ENCODE data around the gene DNAH1.

Gene DNAH1

DNA sequence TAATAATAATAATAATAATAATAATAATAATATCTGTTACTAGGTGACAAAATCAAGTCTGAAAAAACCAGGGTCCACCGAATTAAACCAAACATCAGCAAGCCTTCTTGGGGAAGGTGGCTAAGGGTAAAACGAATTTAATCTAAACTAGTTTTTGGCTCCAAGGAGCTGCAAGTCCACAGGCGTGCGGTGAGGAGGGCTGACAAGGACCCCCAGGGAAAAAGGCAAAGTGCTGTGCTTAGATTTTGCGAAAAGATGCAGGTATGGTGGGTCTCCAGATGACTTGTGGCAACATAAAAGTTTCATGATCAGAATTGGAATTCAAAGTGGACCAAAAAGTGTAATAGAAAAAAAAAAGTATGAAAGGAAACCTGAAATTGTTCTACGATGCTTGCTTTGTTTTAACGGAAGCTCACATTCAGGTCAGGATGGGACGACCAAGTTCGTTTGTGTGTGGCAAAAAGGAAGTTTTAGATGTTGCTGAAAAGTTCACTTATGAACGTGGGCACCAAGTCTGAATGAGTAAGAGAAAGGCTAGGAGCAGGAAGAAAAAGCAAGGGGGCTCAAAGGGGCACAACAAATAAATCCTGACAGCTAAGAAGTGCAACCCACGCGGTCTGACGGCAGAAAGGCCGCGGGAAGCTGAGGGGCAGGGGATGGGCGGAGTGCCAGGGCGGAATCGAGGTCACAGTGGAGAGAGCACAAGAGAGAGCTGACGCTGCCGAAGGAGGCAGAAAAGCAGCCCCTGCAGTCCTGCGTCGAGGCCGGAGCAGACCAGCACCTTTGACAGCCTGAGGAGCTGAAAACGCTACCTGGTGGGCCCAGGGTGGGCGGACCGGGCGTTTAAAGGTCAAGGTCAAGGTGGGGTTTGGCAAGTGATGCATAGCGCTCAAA, 38.8 kb upstream of the DNAH1 start:
- DNase-seq (ENCODE audit: low read depth), result no peak
- peak overlapping the region; percentile 93 for H3K4me3 ChIP-seq (ENCODE audit: control insufficient read depth, low read depth, low read length)
- TF ChIP-seq, protein P1, sequence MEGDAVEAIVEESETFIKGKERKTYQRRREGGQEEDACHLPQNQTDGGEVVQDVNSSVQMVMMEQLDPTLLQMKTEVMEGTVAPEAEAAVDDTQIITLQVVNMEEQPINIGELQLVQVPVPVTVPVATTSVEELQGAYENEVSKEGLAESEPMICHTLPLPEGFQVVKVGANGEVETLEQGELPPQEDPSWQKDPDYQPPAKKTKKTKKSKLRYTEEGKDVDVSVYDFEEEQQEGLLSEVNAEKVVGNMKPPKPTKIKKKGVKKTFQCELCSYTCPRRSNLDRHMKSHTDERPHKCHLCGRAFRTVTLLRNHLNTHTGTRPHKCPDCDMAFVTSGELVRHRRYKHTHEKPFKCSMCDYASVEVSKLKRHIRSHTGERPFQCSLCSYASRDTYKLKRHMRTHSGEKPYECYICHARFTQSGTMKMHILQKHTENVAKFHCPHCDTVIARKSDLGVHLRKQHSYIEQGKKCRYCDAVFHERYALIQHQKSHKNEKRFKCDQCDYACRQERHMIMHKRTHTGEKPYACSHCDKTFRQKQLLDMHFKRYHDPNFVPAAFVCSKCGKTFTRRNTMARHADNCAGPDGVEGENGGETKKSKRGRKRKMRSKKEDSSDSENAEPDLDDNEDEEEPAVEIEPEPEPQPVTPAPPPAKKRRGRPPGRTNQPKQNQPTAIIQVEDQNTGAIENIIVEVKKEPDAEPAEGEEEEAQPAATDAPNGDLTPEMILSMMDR (IDR thresholded peaks at IDR 0.05; ENCODE audit: control insufficient read depth, insufficient read depth, low read depth, low read length, missing control alignments), result no peak

DNA sequence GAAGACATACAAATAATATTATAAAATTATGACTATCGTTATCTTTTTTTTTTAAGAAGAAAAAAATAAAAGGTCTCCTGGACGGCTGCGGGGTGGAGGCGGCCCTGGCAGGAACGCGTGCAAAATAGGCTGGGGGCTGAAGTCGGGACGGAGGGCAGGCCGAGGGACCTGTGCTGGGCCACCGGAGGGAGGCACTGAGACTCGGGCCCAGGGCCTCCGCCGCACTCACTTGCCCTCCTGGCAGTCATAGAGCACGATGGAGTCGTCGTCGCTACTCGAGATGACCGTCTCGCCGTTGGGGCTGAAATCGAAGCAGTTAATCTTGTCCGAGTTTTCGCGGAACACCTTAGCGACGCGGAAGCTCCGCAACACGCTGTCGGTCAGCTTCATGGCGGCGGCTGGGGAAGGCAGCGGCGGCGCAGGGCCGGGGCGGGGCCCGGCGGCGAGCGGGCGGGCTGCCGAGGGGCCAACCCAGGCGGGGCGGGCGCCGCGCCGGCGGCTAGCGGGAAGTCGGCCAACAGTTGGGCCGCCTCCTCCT, 38.1 kb upstream of the DNAH1 start:
- TF ChIP-seq, protein P1 (IDR thresholded peaks at IDR 0.05; ENCODE audit: control insufficient read depth, insufficient read depth, low read depth, low read length, missing control alignments), result peak; percentile 50
- H3K4me3 ChIP-seq (ENCODE audit: control insufficient read depth, low read depth, low read length), result peak overlapping the region; percentile 93
- DNase-seq (ENCODE audit: low read depth), result no peak

DNA sequence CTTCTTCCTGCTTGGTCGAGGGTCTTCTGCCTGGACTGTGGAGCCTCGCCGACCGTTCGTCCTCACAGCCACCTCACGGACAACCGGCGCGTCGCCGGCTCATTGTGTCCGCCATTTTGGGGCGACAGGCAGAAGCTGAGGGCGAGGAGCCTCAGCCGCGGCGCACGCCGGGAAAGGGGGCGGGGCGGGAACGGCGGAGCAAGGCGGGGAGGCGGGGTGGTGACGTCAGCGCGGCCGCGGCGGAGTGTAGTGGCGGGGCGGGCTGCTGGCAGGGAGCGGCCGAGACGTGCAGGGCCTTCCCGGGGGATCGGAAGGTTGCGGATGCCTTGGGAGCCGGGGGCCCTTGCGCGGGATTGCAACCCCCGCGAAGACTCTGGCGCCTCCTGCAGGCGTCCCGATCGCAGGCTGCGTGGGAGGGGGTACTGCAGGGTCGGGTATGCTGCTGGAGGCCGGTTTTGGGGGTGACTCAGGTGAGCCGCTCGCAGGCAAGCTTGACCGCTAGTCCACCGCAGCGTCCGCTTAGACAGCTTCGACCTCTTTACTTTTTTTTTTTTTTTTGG, 37.5 kb upstream of the DNAH1 start, which contains the start of gene WDR82:
Gene WDR82, minus strand, starts transcription at position 140 of the 560 bp plus-strand sequence. CDS start 288 bp downstream, outside the sequence.
- DNase-seq (ENCODE audit: low read depth), result peak; percentile 56
- TF ChIP-seq, protein P1 (IDR thresholded peaks at IDR 0.05; ENCODE audit: control insufficient read depth, insufficient read depth, low read depth, low read length, missing control alignments), result peak; percentile 59

DNA sequence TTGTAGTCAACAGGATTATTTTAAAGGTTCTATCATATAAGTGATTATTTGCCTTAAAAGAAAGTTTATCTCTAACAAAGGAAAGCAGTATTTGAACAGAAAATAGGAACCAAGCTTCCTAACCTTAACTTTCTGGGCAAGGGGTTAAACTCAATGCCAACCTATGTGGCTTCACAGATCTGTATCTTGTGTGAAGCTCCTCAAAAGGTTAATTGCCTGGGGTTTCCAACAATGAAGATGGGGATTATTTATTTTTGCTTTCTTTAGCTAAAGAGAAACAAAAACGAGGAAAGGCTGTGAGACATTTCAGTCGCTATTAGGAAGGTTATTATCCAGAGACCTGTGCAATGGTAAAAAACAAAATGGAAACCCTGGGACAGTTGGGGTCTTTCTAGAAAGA, 36.5 kb upstream of the DNAH1 start:
- DNase-seq (ENCODE audit: low read depth), result no peak
- H3K4me3 ChIP-seq (ENCODE audit: control insufficient read depth, low read depth, low read length), result no peak overlapping the region
- TF ChIP-seq, protein P1 (IDR thresholded peaks at IDR 0.05; ENCODE audit: control insufficient read depth, insufficient read depth, low read depth, low read length, missing control alignments), result no peak

More for the DNA sequence above, 37.5 kb upstream of the DNAH1 start, which contains the start of gene WDR82:
- peak within 1 kb of the TSS; percentile 93 for H3K4me3 ChIP-seq (ENCODE audit: control insufficient read depth, low read depth, low read length)

DNA sequence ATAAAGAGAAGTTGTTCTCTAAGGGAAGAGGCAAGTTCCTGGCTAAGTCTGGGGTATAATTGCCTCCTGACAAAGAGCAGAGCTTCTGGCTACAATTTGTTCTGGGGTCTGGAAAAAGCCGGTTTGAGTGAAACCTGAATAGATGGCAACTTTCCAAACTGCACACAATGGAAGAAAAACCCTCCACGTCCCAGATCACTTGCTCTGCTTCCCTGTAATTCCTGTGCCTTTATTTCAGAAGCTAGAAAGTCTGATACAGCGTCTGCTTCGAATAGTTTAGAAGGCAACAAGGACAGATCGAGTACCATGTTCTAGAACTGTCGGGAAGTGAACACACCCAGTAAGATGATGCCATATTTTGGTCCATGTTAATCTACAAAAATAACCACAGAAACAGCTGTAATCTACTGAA, 36.1 kb upstream of the DNAH1 start:
- TF ChIP-seq, protein P1 (IDR thresholded peaks at IDR 0.05; ENCODE audit: control insufficient read depth, insufficient read depth, low read depth, low read length, missing control alignments), result no peak
- no peak for DNase-seq (ENCODE audit: low read depth)
- H3K4me3 ChIP-seq (ENCODE audit: control insufficient read depth, low read depth, low read length), result no peak overlapping the region

DNA sequence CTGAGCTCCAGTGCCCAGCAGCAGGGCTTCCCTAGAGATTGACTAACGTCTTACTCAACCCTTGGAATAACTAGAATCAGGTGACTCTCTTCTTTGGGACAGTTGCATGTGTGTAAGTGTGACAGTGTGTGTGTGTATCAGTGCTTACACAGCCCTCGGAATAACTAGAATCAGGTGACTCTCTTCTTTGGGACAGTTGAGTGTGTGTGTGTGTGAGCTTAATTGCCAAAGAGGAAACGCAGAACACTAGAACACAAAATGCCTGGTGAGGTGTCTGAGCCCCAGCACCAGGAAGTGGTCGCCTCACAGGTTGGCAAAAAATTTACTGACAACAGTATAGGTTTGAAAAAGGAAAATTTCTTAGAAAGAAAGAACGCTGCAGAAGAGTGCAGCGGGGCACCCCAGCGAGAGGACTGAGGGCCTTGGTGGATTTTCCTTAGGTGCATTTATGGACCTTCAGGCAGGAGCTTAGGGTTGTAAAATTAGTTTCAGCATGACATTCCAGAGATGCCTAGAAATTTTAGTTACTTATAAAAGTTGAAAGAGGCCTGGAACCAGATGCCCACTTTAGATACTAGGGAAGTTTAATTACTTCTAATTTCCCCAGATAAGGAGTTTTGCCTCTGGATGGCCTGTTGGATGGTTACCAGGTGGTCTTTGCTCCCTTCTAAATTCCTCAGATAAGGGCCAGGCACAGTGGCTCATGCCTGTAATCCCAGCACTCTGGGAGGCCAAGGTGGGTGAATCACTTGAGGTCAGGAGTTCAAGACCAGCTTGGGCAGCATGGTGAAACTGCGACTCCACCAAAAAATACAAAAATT, 33.9 kb upstream of the DNAH1 start:
- DNase-seq (ENCODE audit: low read depth), result no peak
- TF ChIP-seq, protein P1 (IDR thresholded peaks at IDR 0.05; ENCODE audit: control insufficient read depth, insufficient read depth, low read depth, low read length, missing control alignments), result no peak
- H3K4me3 ChIP-seq (ENCODE audit: control insufficient read depth, low read depth, low read length), result no peak overlapping the region
